Pons (tissue), 1 donor: ENCODE data around the gene DTX1.
A peak's percentile ranks its signal among the peaks of the same experiment; 100 is the strongest.
"Not testable (repeated sequence)": the region's sequence is repeated elsewhere in the genome, so short reads cannot be mapped to it uniquely, and the experiment has no call there.

Experiments used
- DNase-seq: peaks from one replicate; pipeline ENCODE4 v3.0.0-alpha.2; 2016; ENCODE audit warnings: low spot score

DTX1 gene

GRCh38 chr12:113115455-113116126 is 59.1 kb downstream of the DTX1 start:
- DNase-seq: no peak

- no peak for DNase-seq
Observed at GRCh38 chr12:113116875-113117274, 60.3 kb downstream of the DTX1 start.

GRCh38 chr12:113117684-113118083 is 61.2 kb downstream of the DTX1 start:
- DNase-seq: not testable (repeated sequence)

- no peak for DNase-seq
Observed at GRCh38 chr12:113118142-113118541, 61.6 kb downstream of the DTX1 start.

- no peak for DNase-seq
Observed at GRCh38 chr12:113119980-113120669, 63.6 kb downstream of the DTX1 start.

- no peak for DNase-seq
Observed at GRCh38 chr12:113120670-113121370, 64.3 kb downstream of the DTX1 start.

- no peak for DNase-seq
Observed at GRCh38 chr12:113127791-113128199, 71.3 kb downstream of the DTX1 start.

- no peak for DNase-seq
Observed at GRCh38 chr12:113128802-113129663, 72.5 kb downstream of the DTX1 start.

GRCh38 chr12:113129664-113130456 is 73.3 kb downstream of the DTX1 start:
- no peak for DNase-seq

GRCh38 chr12:113130457-113131135 is 74.1 kb downstream of the DTX1 start:
- DNase-seq: peak; percentile 47

- no peak for DNase-seq
Observed at GRCh38 chr12:113131556-113131955, 75.0 kb downstream of the DTX1 start.

GRCh38 chr12:113133036-113133435 is 76.5 kb downstream of the DTX1 start:
- DNase-seq: no peak

GRCh38 chr12:113133666-113134065 is 77.1 kb downstream of the DTX1 start:
- DNase-seq: no peak

- no peak for DNase-seq
Observed at GRCh38 chr12:113134071-113134470, 77.5 kb downstream of the DTX1 start.

- no peak for DNase-seq
Observed at GRCh38 chr12:113134521-113134951, 78.0 kb downstream of the DTX1 start.

- no peak for DNase-seq
Observed at GRCh38 chr12:113135178-113136127, 78.9 kb downstream of the DTX1 start, which contains the start of gene RASAL1. RASAL1 (minus strand) TSS chr12:113135761; CDS start chr12:113135462, 299 bp downstream.

- DNase-seq: peak; percentile 73
Observed at GRCh38 chr12:113136128-113136989, 79.8 kb downstream of the DTX1 start.

- DNase-seq: no peak
Observed at GRCh38 chr12:113136990-113137511, 80.5 kb downstream of the DTX1 start.
